Mesodermal cell (in vitro differentiated cells): ENCODE data around the gene SPPL2C. TPM values are rescaled to one million over a fixed set of nuclear protein-coding genes. Genes with fewer than 3 reads are reported as not detected.

Source experiments
- H3K27ac ChIP-seq: 2 replicates; pipeline ENCODE4 v1.7.0; 2013; ENCODE audit warnings: mild to moderate bottlenecking, low read depth, low read length, moderate library complexity; ENCODE audit not compliant: severe bottlenecking
- H3K36me3 ChIP-seq: 2 replicates; pipeline ENCODE4 v1.7.1; 2013; ENCODE audit warnings: mild to moderate bottlenecking, low read length, moderate library complexity; ENCODE audit not compliant: control insufficient read depth, insufficient read depth
- H3K4me1 ChIP-seq: one replicate; pipeline ENCODE4 v1.7.1; 2013; ENCODE audit warnings: mild to moderate bottlenecking, low read length; ENCODE audit not compliant: insufficient read depth, control insufficient read depth, poor library complexity, severe bottlenecking
- H3K4me3 ChIP-seq: 2 replicates; pipeline ENCODE4 v1.7.0; 2013; ENCODE audit warnings: low read length, control low read depth, mild to moderate bottlenecking; ENCODE audit not compliant: insufficient read depth, poor library complexity, severe bottlenecking; ENCODE audit errors: extremely low read depth
- H3K9me3 ChIP-seq: 2 replicates; pipeline ENCODE4 v1.7.1; 2013; ENCODE audit warnings: mild to moderate bottlenecking, low read length, moderate library complexity; ENCODE audit not compliant: control insufficient read depth
- WGBS, 2 experiments: methylation state at CpG; one replicate each; pipeline ENCODE4 v1.1.5; 2013; ENCODE audit warnings: missing lambda C conversion rate in 2 of 2; ENCODE audit not compliant: insufficient coverage in 2 of 2; 5-methylcytosine and 5-hydroxymethylcytosine counted together
- polyA plus RNA-seq, 2 experiments: library from polyadenylated mRNA; stranded (reverse); fragments of 50-300 nt; gene quantifications; one replicate each; pipeline ENCODE4 v1.2.3, GENCODE V29; 2013

SPPL2C gene
- not detected for polyA plus RNA-seq (2013, experiment 1 of 2)
- polyA plus RNA-seq (2013, experiment 2 of 2): not detected

DNA sequence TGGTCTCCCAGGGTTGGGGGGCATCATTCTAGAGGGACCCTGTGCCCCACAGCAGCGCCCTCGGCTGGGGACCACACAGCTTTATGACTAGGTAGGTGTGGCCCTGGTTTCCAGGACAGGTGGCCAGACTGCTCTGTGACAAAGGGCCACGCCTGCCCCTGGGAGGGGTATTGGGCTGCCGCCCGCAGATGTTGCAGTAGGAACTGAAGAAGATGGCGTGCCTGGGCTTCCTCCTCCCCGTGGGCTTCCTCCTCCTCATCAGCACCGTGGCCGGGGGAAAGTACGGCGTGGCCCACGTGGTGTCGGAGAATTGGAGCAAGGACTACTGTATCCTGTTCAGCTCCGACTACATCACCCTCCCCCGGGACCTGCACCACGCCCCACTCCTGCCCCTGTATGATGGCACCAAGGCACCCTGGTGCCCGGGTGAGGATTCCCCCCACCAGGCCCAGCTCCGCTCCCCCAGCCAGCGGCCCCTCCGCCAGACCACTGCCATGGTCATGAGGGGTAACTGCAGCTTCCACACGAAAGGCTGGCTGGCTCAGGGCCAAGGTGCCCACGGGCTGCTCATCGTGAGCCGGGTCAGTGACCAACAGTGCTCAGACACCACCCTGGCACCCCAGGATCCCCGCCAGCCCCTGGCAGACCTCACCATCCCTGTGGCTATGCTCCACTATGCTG lies at the start of gene SPPL2C:
Gene SPPL2C, plus strand, starts transcription at position 187 of the 681 bp plus-strand sequence. Its CDS starts 26 bp downstream, at position 213.
- WGBS, 2 experiments: 84 to 90% methylated on average over 15 to 16 of the region's 25 CpGs
- H3K4me3 ChIP-seq: no peak within 1 kb of the TSS
- no peaks in the 10 kb centered on the region for H3K4me1 ChIP-seq
- H3K27ac ChIP-seq: no peak within 1 kb of the TSS
- no peaks in the 10 kb centered on the region for H3K36me3 ChIP-seq
- H3K9me3 ChIP-seq: no peaks in the 10 kb centered on the region

GRCh38 chr17:45800816-45801215 lies 43.9 kb upstream of the SPPL2C start:
- no peaks in the 10 kb centered on the region for H3K9me3 ChIP-seq
- H3K4me3 ChIP-seq: no peak overlapping the region
- H3K27ac ChIP-seq: no peak overlapping the region
- no peaks in the 10 kb centered on the region for H3K36me3 ChIP-seq
- WGBS, 2 experiments: 57% methylated on average over 2 of the region's 2 CpGs; no CpG with 5 or more reads in 1 of the 2 experiments
- no peaks in the 10 kb centered on the region for H3K4me1 ChIP-seq

GRCh38 chr17:45801421-45801820 lies 43.3 kb upstream of the SPPL2C start:
- Histone ChIP-seq H3K27ac (no peak overlapping the region), H3K4me1 (no peaks in the 10 kb centered on the region), H3K36me3 (no peaks in the 10 kb centered on the region), H3K9me3 (no peaks in the 10 kb centered on the region), H3K4me3 (no peak overlapping the region)
- WGBS, 2 experiments: 85 to 92% methylated on average over 6 to 8 of the region's 8 CpGs

GRCh38 chr17:45808845-45809244 lies 35.8 kb upstream of the SPPL2C start:
- WGBS, 2 experiments: 86 to 88% methylated on average over 1 of the region's 1 CpG
- Histone ChIP-seq H3K9me3 (no peaks in the 10 kb centered on the region), H3K4me1 (no peaks in the 10 kb centered on the region), H3K27ac (no peak overlapping the region), H3K36me3 (no peaks in the 10 kb centered on the region), H3K4me3 (no peak overlapping the region)

- Histone ChIP-seq H3K27ac (no peak overlapping the region), H3K4me3 (no peak overlapping the region), H3K36me3 (no peaks in the 10 kb centered on the region), H3K9me3 (no peaks in the 10 kb centered on the region), H3K4me1 (no peaks in the 10 kb centered on the region)
- 92 to 98% methylated on average over 14 of the region's 15 CpGs for WGBS, 2 experiments
These were observed 35.2 kb upstream of the SPPL2C start for GRCh38 chr17:45809499-45809898.

GRCh38 chr17:45812102-45812501 lies 32.6 kb upstream of the SPPL2C start:
- 86% methylated on average over 1 of the region's 3 CpGs; no CpG with 5 or more reads in 1 of the 2 experiments for WGBS, 2 experiments
- H3K9me3 ChIP-seq: no peaks in the 10 kb centered on the region
- no peaks in the 10 kb centered on the region for H3K36me3 ChIP-seq
- no peak overlapping the region for H3K27ac ChIP-seq
- H3K4me1 ChIP-seq: no peaks in the 10 kb centered on the region
- no peak overlapping the region for H3K4me3 ChIP-seq

DNA sequence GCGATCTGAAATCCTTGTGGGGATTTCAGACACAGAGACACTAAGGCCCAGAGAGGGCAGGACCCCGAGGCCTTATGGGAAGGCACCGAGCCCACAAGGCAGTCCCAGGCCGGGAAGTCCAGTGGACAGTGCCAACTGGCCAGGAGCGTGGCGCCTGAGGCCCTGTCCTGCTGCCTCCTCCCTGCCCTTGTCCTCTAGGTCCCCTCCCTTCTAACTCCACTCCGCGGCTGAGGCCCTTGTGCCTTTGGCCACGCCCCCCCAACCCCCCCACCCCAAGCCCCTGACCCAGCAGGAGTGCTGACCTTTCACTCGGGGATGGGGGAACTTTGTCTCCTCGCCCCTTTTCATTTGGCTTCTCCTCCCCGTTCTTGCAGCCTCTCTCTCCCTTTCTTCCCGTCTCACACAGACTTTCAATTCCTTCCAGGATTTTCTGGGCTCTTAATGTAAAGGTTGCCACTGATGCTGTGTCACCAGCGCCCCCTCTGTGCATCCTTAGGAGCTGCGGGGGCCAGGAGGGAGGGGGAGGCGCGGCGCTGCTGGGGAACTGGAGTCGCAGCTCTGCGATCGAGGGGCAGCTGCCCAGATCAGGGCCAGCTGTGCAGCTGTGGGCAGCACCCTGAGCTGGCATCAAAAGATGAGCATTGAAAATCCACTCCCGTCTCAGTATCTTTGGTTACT lies 31.5 kb upstream of the SPPL2C start:
- no peaks in the 10 kb centered on the region for H3K9me3 ChIP-seq
- WGBS, 2 experiments: 9 to 41% methylated on average over 10 to 17 of the region's 22 CpGs
- H3K27ac ChIP-seq: no peak overlapping the region
- H3K36me3 ChIP-seq: no peaks in the 10 kb centered on the region
- H3K4me3 ChIP-seq: no peak overlapping the region
- H3K4me1 ChIP-seq: no peaks in the 10 kb centered on the region

GRCh38 chr17:45814622-45815606 lies 29.8 kb upstream of the SPPL2C start:
- H3K4me3 ChIP-seq: no peak overlapping the region
- 89 to 93% methylated on average over 13 of the region's 17 CpGs for WGBS, 2 experiments
- H3K36me3 ChIP-seq: no peaks in the 10 kb centered on the region
- H3K9me3 ChIP-seq: no peaks in the 10 kb centered on the region
- H3K4me1 ChIP-seq: no peaks in the 10 kb centered on the region
- H3K27ac ChIP-seq: no peak overlapping the region

DNA sequence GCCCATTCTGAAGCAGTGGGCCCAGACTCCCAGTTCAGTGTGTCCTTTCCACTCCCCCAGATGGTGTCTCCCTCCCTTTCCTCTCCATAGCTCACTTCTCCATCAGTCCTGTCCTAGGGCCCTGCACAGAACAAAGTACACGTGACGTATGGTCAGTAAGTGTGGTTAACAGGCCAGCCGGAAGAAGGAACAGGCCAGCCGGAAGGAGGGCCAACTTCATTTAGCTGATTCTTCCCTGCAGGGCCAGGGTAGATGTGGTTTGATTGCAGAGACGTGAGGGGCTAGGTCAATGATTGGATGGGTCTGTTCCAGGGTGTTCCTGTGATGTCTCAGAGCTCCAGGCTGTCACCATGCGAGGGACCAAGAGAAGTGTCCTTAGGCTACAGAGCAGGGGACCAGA lies 28.9 kb upstream of the SPPL2C start:
- 78 to 79% methylated on average over 5 to 6 of the region's 6 CpGs for WGBS, 2 experiments
- Histone ChIP-seq H3K27ac (no peak overlapping the region), H3K4me1 (no peaks in the 10 kb centered on the region), H3K9me3 (no peaks in the 10 kb centered on the region), H3K4me3 (no peak overlapping the region), H3K36me3 (no peaks in the 10 kb centered on the region)

GRCh38 chr17:45818041-45818440 lies 26.6 kb upstream of the SPPL2C start:
- WGBS, 2 experiments: 68 to 91% methylated on average over 5 to 6 of the region's 6 CpGs
- H3K4me3 ChIP-seq: no peak overlapping the region
- no peak overlapping the region for H3K27ac ChIP-seq
- no peaks in the 10 kb centered on the region for H3K4me1 ChIP-seq
- H3K36me3 ChIP-seq: no peaks in the 10 kb centered on the region
- no peaks in the 10 kb centered on the region for H3K9me3 ChIP-seq
